Measurements from ENCODE around the gene KIAA0825. TPM values are rescaled to one million over a fixed set of nuclear protein-coding genes. Genes with fewer than 3 reads are reported as not detected.

Gene KIAA0825
- total RNA-seq, 1 donor: 9.5 TPM

DNA sequence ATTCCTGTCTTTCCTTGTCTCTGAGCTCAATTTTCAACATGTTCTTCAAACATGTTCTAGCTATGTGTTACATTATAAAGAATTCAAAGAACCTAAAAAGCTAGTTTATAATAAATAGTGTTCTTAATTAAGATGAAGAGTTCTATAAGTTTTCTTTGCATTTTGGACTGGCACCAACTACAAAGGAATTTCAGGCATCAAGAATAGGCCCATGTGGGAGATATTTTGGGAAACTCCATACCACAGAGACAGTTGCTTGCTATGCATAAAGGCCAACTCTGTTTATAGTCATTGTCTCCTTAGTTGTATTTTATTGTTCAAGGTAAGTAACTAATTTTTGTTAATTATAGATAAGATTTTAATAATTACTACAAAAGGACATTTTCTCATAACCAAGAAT lies 4.6 kb upstream of the KIAA0825 start:
- H3K4me3 ChIP-seq (ENCODE audit: low read depth, low read length): no peak overlapping the region
- DNase-seq (ENCODE audit: low read depth): no peak
- TF ChIP-seq, protein P1, sequence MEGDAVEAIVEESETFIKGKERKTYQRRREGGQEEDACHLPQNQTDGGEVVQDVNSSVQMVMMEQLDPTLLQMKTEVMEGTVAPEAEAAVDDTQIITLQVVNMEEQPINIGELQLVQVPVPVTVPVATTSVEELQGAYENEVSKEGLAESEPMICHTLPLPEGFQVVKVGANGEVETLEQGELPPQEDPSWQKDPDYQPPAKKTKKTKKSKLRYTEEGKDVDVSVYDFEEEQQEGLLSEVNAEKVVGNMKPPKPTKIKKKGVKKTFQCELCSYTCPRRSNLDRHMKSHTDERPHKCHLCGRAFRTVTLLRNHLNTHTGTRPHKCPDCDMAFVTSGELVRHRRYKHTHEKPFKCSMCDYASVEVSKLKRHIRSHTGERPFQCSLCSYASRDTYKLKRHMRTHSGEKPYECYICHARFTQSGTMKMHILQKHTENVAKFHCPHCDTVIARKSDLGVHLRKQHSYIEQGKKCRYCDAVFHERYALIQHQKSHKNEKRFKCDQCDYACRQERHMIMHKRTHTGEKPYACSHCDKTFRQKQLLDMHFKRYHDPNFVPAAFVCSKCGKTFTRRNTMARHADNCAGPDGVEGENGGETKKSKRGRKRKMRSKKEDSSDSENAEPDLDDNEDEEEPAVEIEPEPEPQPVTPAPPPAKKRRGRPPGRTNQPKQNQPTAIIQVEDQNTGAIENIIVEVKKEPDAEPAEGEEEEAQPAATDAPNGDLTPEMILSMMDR (IDR thresholded peaks at IDR 0.05; ENCODE audit: insufficient read depth, low read depth, low read length): no peak

DNA sequence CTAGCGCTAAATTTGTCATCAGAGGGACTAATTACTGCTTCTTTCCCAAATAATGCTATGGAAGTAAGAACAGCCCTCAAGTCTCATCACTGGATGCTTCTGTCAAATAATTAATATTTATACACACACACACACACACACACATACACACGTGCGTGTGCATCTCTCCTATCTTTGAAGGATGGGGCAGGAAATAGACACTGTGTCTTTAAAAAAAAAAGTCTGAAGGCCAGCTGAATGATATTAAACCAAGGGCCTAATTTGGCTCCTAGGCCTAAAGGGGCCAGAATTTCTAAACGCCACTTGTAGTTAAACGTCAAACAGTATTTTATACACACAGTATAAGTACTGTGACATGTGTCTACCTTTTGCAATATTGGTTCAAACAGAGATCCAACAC lies 3.4 kb upstream of the KIAA0825 start:
- TF ChIP-seq, protein P1 (IDR thresholded peaks at IDR 0.05; ENCODE audit: insufficient read depth, low read depth, low read length): no peak
- no peak for DNase-seq (ENCODE audit: low read depth)
- no peak overlapping the region for H3K4me3 ChIP-seq (ENCODE audit: low read depth, low read length)

DNA sequence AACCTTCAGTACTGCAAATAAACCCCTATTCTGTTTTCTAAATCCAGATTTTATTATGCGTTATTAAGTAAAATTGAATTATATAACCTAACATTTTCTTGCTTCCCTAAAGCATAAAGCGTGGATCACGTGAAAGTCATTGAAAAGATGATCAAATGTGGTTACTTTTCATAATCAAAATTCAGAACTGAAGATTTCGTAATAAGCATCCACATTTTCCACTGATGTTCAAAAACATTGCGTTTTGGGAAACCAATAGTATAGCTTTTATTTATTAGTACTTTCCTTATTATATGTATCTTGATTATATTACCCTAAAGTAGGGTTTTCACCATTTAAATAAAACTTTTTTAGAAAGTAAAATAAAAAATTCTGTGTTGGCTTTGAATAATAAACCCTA lies 1.9 kb upstream of the KIAA0825 start:
- H3K4me3 ChIP-seq (ENCODE audit: low read depth, low read length): no peak overlapping the region
- TF ChIP-seq, protein P1 (IDR thresholded peaks at IDR 0.05; ENCODE audit: insufficient read depth, low read depth, low read length): no peak
- no peak for DNase-seq (ENCODE audit: low read depth)

DNA sequence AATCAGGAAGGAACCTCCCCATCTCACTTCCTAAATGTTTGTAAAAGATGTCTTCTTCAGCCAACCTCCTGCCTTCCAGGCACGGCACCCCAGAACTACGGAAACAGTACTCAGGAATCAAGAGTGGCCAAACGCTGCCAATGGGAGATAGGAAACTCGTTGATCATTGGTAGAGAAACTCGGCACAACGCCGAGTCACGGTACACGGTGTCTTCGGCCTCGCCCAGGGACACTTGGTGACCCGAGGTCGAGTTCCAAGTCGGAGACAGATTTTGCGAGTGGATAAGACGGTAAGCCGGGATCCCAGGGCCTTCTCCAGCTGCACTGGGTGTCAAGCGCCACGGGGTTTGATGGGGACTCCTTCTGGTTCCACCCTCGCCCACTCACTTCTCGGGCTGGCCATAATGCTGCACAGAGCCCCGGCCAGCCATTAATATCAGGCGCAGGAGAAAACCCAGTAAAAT lies 343 bp downstream of the KIAA0825 start:
- TF ChIP-seq, protein P1 (IDR thresholded peaks at IDR 0.05; ENCODE audit: insufficient read depth, low read depth, low read length): no peak
- H3K4me3 ChIP-seq (ENCODE audit: low read depth, low read length): peak overlapping the region; percentile 87
- DNase-seq (ENCODE audit: low read depth): peak; percentile 70

DNA sequence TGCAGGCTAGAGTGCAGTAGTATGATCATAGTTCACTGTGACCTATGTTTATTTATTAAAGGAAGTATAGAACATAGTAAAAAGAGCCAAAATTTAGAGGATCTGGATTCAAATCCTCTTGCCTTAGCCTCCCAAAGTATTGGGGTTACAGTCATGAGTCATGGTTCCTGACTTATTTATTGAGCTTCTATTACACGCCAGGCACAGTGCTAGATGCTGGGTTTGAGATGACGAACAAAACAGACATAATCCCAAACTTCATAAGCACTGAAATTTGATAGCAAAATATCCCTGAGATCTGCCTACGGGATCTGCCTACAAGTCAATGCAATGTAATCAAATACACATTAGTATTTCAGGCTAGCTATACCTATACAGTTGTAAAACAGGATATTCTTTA lies 2.5 kb downstream of the KIAA0825 start:
- TF ChIP-seq, protein P1 (IDR thresholded peaks at IDR 0.05; ENCODE audit: insufficient read depth, low read depth, low read length): no peak
- no peak for DNase-seq (ENCODE audit: low read depth)
- H3K4me3 ChIP-seq (ENCODE audit: low read depth, low read length): no peak overlapping the region

DNA sequence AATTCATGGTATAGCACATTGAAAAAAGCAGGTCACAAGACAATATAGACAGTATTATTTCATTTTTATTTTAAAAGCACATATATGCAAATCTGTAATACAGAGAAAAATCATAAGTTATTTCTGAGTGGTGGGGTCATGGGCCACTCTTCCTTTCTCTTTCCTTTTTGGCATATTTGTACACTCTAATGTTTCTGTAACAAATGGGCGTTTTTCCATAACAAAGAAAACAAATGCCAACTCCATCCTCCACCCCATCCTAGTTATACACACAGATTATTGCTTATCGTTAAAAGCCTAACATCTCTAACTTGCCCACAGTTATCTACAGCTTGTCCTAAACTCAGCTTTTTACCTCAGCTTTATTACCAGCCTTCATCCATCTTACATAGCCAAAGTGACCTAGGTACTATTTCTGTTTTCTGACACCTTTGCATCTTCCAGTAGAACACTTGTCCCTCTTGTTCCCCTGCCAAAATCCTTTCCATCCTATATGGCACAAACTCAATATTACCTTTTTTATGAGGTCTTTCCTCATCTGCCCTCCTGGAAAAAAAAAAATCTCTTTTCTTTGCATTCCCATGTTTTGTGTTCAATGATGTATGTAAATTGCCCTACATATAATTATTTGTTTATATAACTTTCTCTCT lies 4.1 kb downstream of the KIAA0825 start:
- H3K4me3 ChIP-seq (ENCODE audit: low read depth, low read length): no peak overlapping the region
- no peak for DNase-seq (ENCODE audit: low read depth)
- TF ChIP-seq, protein P1 (IDR thresholded peaks at IDR 0.05; ENCODE audit: insufficient read depth, low read depth, low read length): no peak

DNA sequence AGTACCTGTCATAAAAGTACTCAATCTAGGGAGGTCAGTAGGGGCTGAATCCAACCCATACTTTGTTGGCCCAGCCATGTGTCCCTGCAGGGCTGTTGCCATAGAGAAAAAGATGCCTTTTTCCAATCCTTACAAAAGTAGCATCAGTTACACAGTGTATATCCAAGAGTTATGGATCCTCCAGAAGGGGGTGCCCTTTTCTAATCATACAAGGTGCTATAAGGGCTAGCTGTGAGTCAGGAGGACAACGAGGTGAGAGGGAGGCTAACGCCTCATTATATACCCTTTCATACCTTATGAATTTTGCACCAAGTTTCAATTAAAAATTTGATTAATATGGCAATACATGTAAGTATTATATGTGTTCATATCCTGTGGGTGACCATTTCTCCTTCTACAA lies 4.8 kb downstream of the KIAA0825 start:
- peak; percentile 31 for DNase-seq (ENCODE audit: low read depth)
- TF ChIP-seq, protein P1 (IDR thresholded peaks at IDR 0.05; ENCODE audit: insufficient read depth, low read depth, low read length): peak; percentile 36
- H3K4me3 ChIP-seq (ENCODE audit: low read depth, low read length): no peak overlapping the region

Data from fibroblast of villous mesenchyme (primary cell).